Osteocyte (in vitro differentiated cells): Measurements from ENCODE around the gene BRCA1. TPM values are rescaled to one million over a fixed set of nuclear protein-coding genes. Genes with fewer than 3 reads are reported as not detected.

Source experiments
- DNase-seq: peaks from one replicate; pipeline ENCODE4 v3.0.0; 2021; ENCODE audit warnings: mixed read lengths; ENCODE audit not compliant: unreplicated experiment; ENCODE audit errors: extremely low spot score
- H3K27ac Mint-ChIP-seq: one replicate; pipeline ENCODE4 v1.8.0; 2021; ENCODE audit warnings: mild to moderate bottlenecking, mixed read lengths; ENCODE audit not compliant: unreplicated experiment
- H3K27me3 Mint-ChIP-seq: one replicate; pipeline ENCODE4 v1.8.0; 2021; ENCODE audit warnings: mixed read lengths; ENCODE audit not compliant: unreplicated experiment
- H3K36me3 Mint-ChIP-seq: one replicate; pipeline ENCODE4 v1.8.0; 2021; ENCODE audit warnings: mixed read lengths; ENCODE audit not compliant: unreplicated experiment
- H3K4me1 Mint-ChIP-seq: one replicate; pipeline ENCODE4 v1.8.0; 2021; ENCODE audit warnings: mixed read lengths; ENCODE audit not compliant: unreplicated experiment
- H3K4me3 Mint-ChIP-seq: one replicate; pipeline ENCODE4 v1.8.0; 2021; ENCODE audit warnings: mild to moderate bottlenecking, moderate library complexity, mixed read lengths; ENCODE audit not compliant: unreplicated experiment
- H3K9me3 Mint-ChIP-seq: one replicate; pipeline ENCODE4 v1.8.0; 2021; ENCODE audit warnings: mixed read lengths; ENCODE audit not compliant: unreplicated experiment
- total RNA-seq: library from RNA; stranded (reverse); gene quantifications from 2 replicates; pipeline ENCODE4 v1.2.1, GENCODE V29; 2021
- TF ChIP-seq, protein P1 (sequence below): fragments of 200-600 bp; sonication (generic); IDR thresholded peaks from 2 replicates; pipeline ENCODE4 v1.5.0; 2021; ENCODE audit warnings: antibody characterized with exemption, mild to moderate bottlenecking, moderate library complexity

BRCA1 gene
- total RNA-seq, 1 donor from 2014 or later, result 7.3 TPM

DNA sequence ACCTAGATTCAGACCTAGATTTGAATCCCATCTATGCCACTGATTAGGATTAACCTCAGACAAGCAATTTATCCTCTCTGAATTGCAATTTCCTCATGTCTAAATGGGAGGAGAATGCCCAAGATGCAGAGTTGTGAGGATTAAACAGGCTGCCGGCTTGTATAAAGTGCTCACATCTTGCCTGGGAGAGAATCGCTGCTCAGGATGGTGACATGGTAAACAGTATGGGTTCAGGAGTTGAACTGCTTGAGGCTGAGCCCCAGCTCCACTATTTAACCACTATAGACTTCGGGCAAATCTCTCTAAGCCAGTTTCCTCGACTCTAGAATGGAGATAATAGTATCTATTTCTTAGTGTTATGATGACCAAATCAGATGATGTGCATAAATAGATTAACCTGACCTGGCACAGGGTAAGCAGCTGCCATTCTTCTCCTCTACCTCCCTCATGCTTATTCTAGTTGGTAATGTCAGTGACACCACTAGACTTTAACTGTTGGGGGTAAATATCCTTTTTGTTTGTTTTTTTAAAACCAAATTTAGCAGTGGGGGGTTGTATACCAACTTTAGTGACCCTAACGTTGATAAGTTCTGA lies 127.7 kb downstream of the BRCA1 start:
- no peaks in the 10 kb centered on the region for H3K27me3 Mint-ChIP-seq
- H3K4me3 Mint-ChIP-seq, result peak overlapping the region; percentile 98
- H3K27ac Mint-ChIP-seq, result peak overlapping the region; percentile 96
- no peak for DNase-seq
- no peaks in the 10 kb centered on the region for H3K9me3 Mint-ChIP-seq
- H3K4me1 Mint-ChIP-seq, result peaks cover 32% of the 10 kb centered on the region
- H3K36me3 Mint-ChIP-seq, result peaks cover 27% of the 10 kb centered on the region
- TF ChIP-seq, protein P1, sequence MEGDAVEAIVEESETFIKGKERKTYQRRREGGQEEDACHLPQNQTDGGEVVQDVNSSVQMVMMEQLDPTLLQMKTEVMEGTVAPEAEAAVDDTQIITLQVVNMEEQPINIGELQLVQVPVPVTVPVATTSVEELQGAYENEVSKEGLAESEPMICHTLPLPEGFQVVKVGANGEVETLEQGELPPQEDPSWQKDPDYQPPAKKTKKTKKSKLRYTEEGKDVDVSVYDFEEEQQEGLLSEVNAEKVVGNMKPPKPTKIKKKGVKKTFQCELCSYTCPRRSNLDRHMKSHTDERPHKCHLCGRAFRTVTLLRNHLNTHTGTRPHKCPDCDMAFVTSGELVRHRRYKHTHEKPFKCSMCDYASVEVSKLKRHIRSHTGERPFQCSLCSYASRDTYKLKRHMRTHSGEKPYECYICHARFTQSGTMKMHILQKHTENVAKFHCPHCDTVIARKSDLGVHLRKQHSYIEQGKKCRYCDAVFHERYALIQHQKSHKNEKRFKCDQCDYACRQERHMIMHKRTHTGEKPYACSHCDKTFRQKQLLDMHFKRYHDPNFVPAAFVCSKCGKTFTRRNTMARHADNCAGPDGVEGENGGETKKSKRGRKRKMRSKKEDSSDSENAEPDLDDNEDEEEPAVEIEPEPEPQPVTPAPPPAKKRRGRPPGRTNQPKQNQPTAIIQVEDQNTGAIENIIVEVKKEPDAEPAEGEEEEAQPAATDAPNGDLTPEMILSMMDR, result no peak

Other genes starting within 250 kb of the BRCA1 start
- not detected in 2 replicates for gene G6PC1, start 224.6 kb downstream of the BRCA1 start, total RNA-seq
- 44.5 and 50.6 TPM in 2 replicates for gene AARSD1, start 160.9 kb downstream of the BRCA1 start, total RNA-seq
- 0.35 and 0.50 TPM in 2 replicates for gene PTGES3L, start 145.3 kb downstream of the BRCA1 start, total RNA-seq
- 11.7 and 12.5 TPM in 2 replicates for gene RUNDC1, start 144.8 kb downstream of the BRCA1 start, total RNA-seq
- 956 and 1,010 TPM in 2 replicates for gene RPL27, start 126.9 kb downstream of the BRCA1 start, total RNA-seq
- 34.4 and 41.6 TPM in 2 replicates for gene IFI35, start 118.6 kb downstream of the BRCA1 start, total RNA-seq
- gene VAT1, start 103.0 kb downstream of the BRCA1 start, total RNA-seq, result 439 and 505 TPM in 2 replicates
- 0.91 and 1.5 TPM in 2 replicates for gene RND2, start 100.1 kb downstream of the BRCA1 start, total RNA-seq
- gene NBR1, start 45.9 kb upstream of the BRCA1 start, total RNA-seq, result 102 and 104 TPM in 2 replicates
- gene TMEM106A, start 86.5 kb upstream of the BRCA1 start, total RNA-seq, result 7.2 and 9.0 TPM in 2 replicates
- not detected in 2 replicates for gene CCDC200, start 103.3 kb upstream of the BRCA1 start, total RNA-seq
- 5,002 and 5,011 TPM in 2 replicates for gene RNU2-1, start 108.6 kb upstream of the BRCA1 start, total RNA-seq